Tibial artery (tissue), 4 donors: Measurements from ENCODE around the gene ADRM1.
A peak's percentile ranks its signal among the peaks of the same experiment; 100 is the strongest.

ENCODE experiments used
- DNase-seq, 2 donors: peaks; one replicate each; pipeline ENCODE4 v3.0.0-alpha.2; 2019
- H3K27ac ChIP-seq, 2 donors: fragments of 200-600 bp; sonication (generic) in 1 of 2; 1 replicate in 1 of 2; 2 replicates in 1 of 2; pipeline ENCODE4 v1.5.1; 2018 to 2019; ENCODE audit warnings: mild to moderate bottlenecking in 1 of 2
- H3K27me3 ChIP-seq, 2 donors: fragments of 200-600 bp; sonication (generic) in 1 of 2; one replicate each; pipeline versions ENCODE4 v1.5.1 to v1.6.0; 2016 to 2019
- H3K36me3 ChIP-seq, 3 donors: fragments of 200-600 bp; sonication (generic) in 2 of 3; one replicate each; pipeline ENCODE4 v1.5.1; 2016 to 2019; ENCODE audit warnings: mild to moderate bottlenecking in 2 of 3
- H3K4me1 ChIP-seq, 4 donors: fragments of 200-600 bp; sonication (generic) in 2 of 4; 1 replicate in 3 of 4; 2 replicates in 1 of 4; pipeline ENCODE4 v1.5.1; 2016 to 2019
- H3K4me3 ChIP-seq, 2 donors: fragments of 200-600 bp; sonication (generic) in 1 of 2; 1 replicate in 1 of 2; 2 replicates in 1 of 2; pipeline ENCODE4 v1.5.1; 2018 to 2019; ENCODE audit warnings: mild to moderate bottlenecking in 2 of 2
- H3K9me3 ChIP-seq, 3 donors: fragments of 200-600 bp; sonication (generic) in 1 of 3; one replicate each; pipeline ENCODE4 v1.5.1; 2016 to 2019
- intact Hi-C: fragments of 100-400 bp; cut with DNase I; formaldehyde crosslinking; loops from one replicate; pipeline ENCODE4 v1.15.0; 2023; ENCODE audit warnings: low total_unique reads
- TF ChIP-seq, protein P1 (sequence below), 2 experiments: fragments of 200-600 bp in 1 of 2; fragments of 450-650 bp in 1 of 2; IDR thresholded peaks; one replicate each; pipeline ENCODE4 v1.5.1; 2017 to 2019; ENCODE audit warnings: antibody characterized with exemption in 2 of 2, mild to moderate bottlenecking in 1 of 2, moderate library complexity in 1 of 2

The ADRM1 gene

DNA sequence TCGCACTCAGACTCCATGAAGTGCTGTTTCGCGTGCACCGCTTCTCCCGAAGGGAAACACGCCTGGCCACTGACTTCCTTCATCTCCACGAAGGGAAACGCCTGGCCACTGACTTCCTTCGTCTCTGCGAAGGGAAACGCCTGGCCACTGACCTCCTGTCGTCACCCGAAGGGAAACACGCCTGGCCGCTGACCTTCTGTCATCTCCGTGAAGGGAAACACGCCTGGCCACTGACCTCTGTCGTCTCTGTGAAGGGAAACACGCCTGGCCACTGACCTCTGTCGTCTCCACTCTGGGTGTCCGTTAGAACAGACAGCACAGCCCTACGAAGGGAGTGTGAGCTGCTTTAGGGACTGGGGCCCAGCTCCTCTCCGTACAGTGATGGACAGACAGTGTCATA is 17.1 kb upstream of the ADRM1 start:
- TF ChIP-seq, protein P1, sequence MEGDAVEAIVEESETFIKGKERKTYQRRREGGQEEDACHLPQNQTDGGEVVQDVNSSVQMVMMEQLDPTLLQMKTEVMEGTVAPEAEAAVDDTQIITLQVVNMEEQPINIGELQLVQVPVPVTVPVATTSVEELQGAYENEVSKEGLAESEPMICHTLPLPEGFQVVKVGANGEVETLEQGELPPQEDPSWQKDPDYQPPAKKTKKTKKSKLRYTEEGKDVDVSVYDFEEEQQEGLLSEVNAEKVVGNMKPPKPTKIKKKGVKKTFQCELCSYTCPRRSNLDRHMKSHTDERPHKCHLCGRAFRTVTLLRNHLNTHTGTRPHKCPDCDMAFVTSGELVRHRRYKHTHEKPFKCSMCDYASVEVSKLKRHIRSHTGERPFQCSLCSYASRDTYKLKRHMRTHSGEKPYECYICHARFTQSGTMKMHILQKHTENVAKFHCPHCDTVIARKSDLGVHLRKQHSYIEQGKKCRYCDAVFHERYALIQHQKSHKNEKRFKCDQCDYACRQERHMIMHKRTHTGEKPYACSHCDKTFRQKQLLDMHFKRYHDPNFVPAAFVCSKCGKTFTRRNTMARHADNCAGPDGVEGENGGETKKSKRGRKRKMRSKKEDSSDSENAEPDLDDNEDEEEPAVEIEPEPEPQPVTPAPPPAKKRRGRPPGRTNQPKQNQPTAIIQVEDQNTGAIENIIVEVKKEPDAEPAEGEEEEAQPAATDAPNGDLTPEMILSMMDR (IDR thresholded peaks at IDR 0.05) = no peak
- H3K27ac ChIP-seq = no peak overlapping the region
- no peaks in the 10 kb centered on the region for H3K27me3 ChIP-seq
- DNase-seq = peak in 1 of 2 donors; percentile 65
- intact Hi-C loops = no loop called here
- no peaks in the 10 kb centered on the region for H3K9me3 ChIP-seq
- no peak overlapping the region for H3K4me3 ChIP-seq
- no peaks in the 10 kb centered on the region for H3K4me1 ChIP-seq
- peaks cover 62 to 86% (median 82%) of the 10 kb centered on the region in 3 donors for H3K36me3 ChIP-seq

DNA sequence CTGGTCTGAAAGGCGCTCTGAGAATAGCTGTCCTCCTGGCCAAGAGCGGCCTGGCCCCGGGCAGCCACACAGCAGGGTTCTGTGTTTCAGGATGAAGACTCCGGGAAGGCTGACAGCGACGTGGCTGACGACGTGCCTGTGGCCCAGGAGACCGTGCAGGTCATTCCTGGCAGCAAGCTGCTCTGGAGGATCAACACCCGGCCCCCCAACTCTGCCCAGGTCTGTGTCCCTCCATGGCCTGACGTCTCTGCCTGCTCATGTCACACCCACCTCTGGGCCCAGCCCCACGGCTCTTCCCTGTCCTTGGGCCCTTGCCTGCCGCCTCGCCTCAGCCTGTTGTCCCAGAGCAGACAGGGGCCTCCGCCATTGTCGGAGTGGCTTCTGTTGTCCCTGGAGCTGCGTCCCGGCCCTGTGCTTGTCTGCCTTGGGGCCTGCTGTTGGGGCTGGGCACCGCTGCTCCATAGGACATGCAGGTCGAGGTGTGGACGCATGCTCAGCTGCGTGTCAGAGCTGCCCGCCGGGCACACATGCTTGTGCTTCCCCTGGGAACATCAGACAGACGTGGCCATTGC is 16.2 kb upstream of the ADRM1 start:
- DNase-seq = no peak
- H3K36me3 ChIP-seq = peaks cover 62 to 86% (median 82%) of the 10 kb centered on the region in 3 donors
- H3K4me3 ChIP-seq = no peak overlapping the region
- H3K27ac ChIP-seq = no peak overlapping the region
- intact Hi-C loops = no loop called here
- TF ChIP-seq, protein P1 (IDR thresholded peaks at IDR 0.05) = no peak
- H3K9me3 ChIP-seq = no peaks in the 10 kb centered on the region
- H3K27me3 ChIP-seq = no peaks in the 10 kb centered on the region
- no peaks in the 10 kb centered on the region for H3K4me1 ChIP-seq

DNA sequence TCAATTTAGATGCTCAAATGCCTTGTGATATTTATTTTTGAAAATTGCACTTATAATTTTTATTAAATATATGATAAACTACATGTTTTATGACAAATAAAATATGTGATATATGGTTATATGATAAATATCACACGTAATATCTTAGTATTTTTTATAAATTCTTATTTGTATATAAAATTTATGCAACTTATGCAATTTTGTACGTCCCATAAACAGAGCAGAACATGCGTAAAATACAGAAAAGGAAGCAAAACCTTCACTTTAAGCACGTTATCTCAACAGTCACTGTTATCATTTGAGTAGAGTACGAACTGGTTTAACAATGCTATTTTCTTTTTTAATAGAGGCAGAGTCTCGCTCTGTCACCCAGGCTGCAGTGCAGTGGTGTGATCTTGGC is 15.7 kb upstream of the ADRM1 start:
- Histone ChIP-seq H3K4me3 (no peak overlapping the region), H3K27ac (no peak overlapping the region), H3K4me1 (no peaks in the 10 kb centered on the region), H3K9me3 (no peaks in the 10 kb centered on the region), H3K36me3 (peaks cover 62 to 86% (median 82%) of the 10 kb centered on the region in 3 donors), H3K27me3 (no peaks in the 10 kb centered on the region)
- intact Hi-C loops = no loop called here
- TF ChIP-seq, protein P1 (IDR thresholded peaks at IDR 0.05) = no peak
- DNase-seq = no peak

DNA sequence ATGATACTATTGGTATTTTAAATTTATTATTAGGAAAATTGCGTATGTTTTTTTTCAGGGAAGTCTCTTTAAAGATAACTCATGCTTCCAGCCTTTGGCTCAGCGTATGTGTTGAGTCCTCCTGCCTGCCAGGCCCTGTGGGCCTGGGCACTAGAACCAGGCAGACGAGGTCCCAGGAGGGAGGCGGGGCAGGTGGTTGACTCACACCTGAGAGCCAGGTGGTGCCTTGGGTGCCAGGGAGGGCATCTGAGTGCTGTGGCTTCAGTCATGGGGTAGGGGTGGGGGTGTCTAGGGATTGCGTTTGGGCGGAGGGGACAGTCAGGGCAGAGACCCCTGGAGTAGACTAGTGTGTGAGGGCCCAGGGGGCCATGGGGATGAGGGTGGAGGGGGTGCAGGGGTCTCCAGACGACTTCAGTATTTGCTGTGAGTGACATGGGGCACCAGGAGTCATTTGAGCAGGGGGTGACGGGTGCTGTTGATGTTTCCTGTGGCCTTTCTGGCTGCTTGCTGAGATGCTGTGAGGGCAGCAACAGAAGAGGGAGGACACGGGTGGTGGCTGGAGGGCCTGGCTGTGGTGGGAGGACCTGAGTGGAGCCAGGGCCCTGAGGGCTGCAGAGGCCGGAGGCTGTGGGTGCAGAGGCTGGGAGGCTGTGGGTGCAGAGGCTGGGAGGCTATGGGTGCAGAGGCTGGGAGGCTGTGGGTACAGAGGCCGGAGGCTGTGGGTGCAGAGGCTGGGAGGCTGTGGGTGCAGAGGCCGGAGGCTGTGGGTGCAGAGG is 14.8 kb upstream of the ADRM1 start:
- peaks cover 66 to 86% (median 80%) of the 10 kb centered on the region in 3 donors for H3K36me3 ChIP-seq
- TF ChIP-seq, protein P1 (IDR thresholded peaks at IDR 0.05) = no peak
- no peaks in the 10 kb centered on the region for H3K27me3 ChIP-seq
- no peaks in the 10 kb centered on the region for H3K9me3 ChIP-seq
- intact Hi-C loops = no loop called here
- no peak for DNase-seq
- H3K4me3 ChIP-seq = no peak overlapping the region
- no peaks in the 10 kb centered on the region for H3K4me1 ChIP-seq
- no peak overlapping the region for H3K27ac ChIP-seq

DNA sequence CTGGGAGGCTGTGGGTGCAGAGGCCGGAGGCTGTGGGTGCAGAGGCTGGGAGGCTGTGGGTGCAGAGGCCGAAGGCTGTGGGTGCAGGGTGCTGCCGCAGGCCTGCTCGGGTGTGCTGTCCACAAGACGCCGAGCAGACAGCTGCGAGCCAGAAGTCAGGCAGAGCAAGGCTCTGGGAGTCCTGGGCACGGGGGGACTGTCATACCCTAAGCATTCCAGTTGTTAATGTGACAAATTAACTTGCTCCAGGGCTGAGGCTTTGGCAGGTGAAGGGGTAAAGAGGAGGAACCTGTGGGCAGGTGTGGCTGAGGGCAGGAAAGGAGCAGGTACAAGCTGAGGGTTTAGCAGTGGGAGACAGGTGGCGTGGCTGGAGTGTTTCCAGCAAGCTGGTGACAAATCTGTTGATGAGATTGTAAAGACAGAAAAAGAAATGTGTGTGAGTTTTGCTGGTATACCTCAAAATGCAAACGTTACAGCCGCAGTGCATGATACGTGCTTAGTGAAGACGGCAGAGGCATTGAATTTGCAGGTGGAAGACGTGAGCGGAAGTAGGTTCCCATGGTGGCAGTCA is 14.2 kb upstream of the ADRM1 start:
- H3K4me1 ChIP-seq = no peaks in the 10 kb centered on the region
- no peaks in the 10 kb centered on the region for H3K9me3 ChIP-seq
- no peak for DNase-seq
- no peak overlapping the region for H3K27ac ChIP-seq
- H3K36me3 ChIP-seq = peaks cover 71 to 86% (median 83%) of the 10 kb centered on the region in 3 donors
- TF ChIP-seq, protein P1 (IDR thresholded peaks at IDR 0.05) = no peak
- intact Hi-C loops = no loop called here
- H3K27me3 ChIP-seq = no peaks in the 10 kb centered on the region
- no peak overlapping the region for H3K4me3 ChIP-seq
